Suprapubic skin (tissue), 4 donors: ENCODE data around the gene NDUFA1. TPM values are rescaled to one million over a fixed set of nuclear protein-coding genes. Genes with fewer than 3 reads are reported as not detected.

Source experiments
- DNase-seq, 2 donors: peaks; one replicate each; pipeline ENCODE4 v3.0.0-alpha.2; 2019; ENCODE audit warnings: low spot score in 2 of 2
- H3K27ac ChIP-seq: fragments of 200-600 bp; sonication (generic); one replicate; pipeline ENCODE4 v1.5.1; 2019
- H3K27me3 ChIP-seq: fragments of 200-600 bp; sonication (generic); one replicate; pipeline ENCODE4 v1.5.1; 2019
- H3K36me3 ChIP-seq: fragments of 200-600 bp; sonication (generic); one replicate; pipeline ENCODE4 v1.5.1; 2019
- H3K4me1 ChIP-seq: fragments of 200-600 bp; sonication (generic); one replicate; pipeline ENCODE4 v1.5.1; 2019
- H3K4me3 ChIP-seq: fragments of 200-600 bp; sonication (generic); one replicate; pipeline ENCODE4 v1.5.1; 2019; ENCODE audit warnings: mild to moderate bottlenecking
- H3K9me3 ChIP-seq: fragments of 200-600 bp; sonication (generic); one replicate; pipeline ENCODE4 v1.5.1; 2019
- CTCF ChIP-seq, 2 donors: fragments of 200-600 bp in 1 of 2; fragments of 450-650 bp in 1 of 2; sonication (generic) in 1 of 2; IDR thresholded peaks; one replicate each; pipeline ENCODE4 v1.5.1; 2016 to 2019; ENCODE audit warnings: antibody characterized with exemption in 2 of 2, mild to moderate bottlenecking in 1 of 2, moderate library complexity in 1 of 2
- EP300 ChIP-seq: sonication (generic); formaldehyde crosslinking; IDR thresholded peaks from one replicate; pipeline ENCODE4 v1.6.1; 2017; ENCODE audit warnings: antibody characterized with exemption
- POLR2A ChIP-seq, 2 donors: fragments of 450-650 bp; IDR thresholded peaks; one replicate each; pipeline ENCODE4 v1.6.1; 2017; ENCODE audit warnings: antibody characterized with exemption in 2 of 2, mild to moderate bottlenecking in 2 of 2, moderate library complexity in 2 of 2
- POLR2AphosphoS5 ChIP-seq, 3 donors: sonication (generic); formaldehyde crosslinking; IDR thresholded peaks; one replicate each; pipeline ENCODE4 v1.6.1; 2017; ENCODE audit warnings: antibody characterized with exemption in 3 of 3
- WGBS: methylation state at CpG from one replicate; pipeline ENCODE4 v1.1.5; 2018; 5-methylcytosine and 5-hydroxymethylcytosine counted together
- total RNA-seq, 4 donors: library from RNA; depleted of rRNA; stranded (reverse); fragments of >200 nt; gene quantifications; one replicate each; pipeline ENCODE4 v1.1.0, GENCODE V29; 2016

NDUFA1 gene
- total RNA-seq, 4 donors from 2014 or later = 28.7 to 52.9 (median 48.0) TPM

DNA sequence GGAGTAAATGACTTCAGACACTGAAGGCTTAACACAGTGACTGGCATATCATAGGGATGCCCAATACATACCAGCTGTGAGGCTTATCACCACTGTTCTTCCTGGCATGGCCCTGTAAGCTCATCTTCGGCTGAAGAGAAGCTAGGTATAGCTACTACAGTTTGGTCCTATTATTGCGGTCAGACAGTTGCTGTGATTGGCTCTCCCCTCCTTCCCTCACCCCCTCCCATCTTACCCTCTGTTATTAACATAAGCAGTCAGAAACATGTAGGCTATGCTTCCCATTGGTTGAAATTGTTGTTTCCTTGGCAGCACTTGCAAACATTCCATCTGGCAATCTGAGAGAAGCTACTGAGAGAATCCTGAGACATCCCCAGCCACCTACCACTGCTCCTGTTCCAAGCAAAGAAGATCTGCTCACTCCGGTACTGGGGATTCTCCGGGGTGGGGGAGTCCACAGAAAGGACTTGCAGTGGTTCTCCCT is 24.3 kb downstream of the NDUFA1 start, which contains the start of gene AKAP14:
AKAP14 (plus strand) TSS at position 51 of the 484 bp plus-strand sequence. CDS start 7,331 bp downstream, outside the sequence.
- Histone ChIP-seq H3K36me3 (no peaks in the 10 kb centered on the region), H3K9me3 (no peaks in the 10 kb centered on the region), H3K27me3 (no peaks in the 10 kb centered on the region), H3K27ac (no peak within 1 kb of the TSS), H3K4me1 (no peaks in the 10 kb centered on the region), H3K4me3 (no peak within 1 kb of the TSS)
- WGBS = 74% methylated on average over 4 of the region's 4 CpGs
- no peak for DNase-seq
- TF ChIP-seq POLR2AphosphoS5 (IDR thresholded peaks at IDR 0.05) (no peak), EP300 (no peak), POLR2A (IDR thresholded peaks at IDR 0.05) (no peak), CTCF (IDR thresholded peaks at IDR 0.05) (no peak)

GRCh38 chrX:119899125-119899524 is 27.5 kb downstream of the NDUFA1 start:
- Histone ChIP-seq H3K4me3 (no peak overlapping the region), H3K27me3 (no peaks in the 10 kb centered on the region), H3K27ac (no peak overlapping the region), H3K4me1 (no peaks in the 10 kb centered on the region), H3K9me3 (no peaks in the 10 kb centered on the region), H3K36me3 (no peaks in the 10 kb centered on the region)
- no peak for DNase-seq
- TF ChIP-seq POLR2A (IDR thresholded peaks at IDR 0.05) (no peak), POLR2AphosphoS5 (IDR thresholded peaks at IDR 0.05) (no peak), EP300 (no peak), CTCF (IDR thresholded peaks at IDR 0.05) (no peak)
- WGBS = 18% methylated on average over 2 of the region's 2 CpGs

DNA sequence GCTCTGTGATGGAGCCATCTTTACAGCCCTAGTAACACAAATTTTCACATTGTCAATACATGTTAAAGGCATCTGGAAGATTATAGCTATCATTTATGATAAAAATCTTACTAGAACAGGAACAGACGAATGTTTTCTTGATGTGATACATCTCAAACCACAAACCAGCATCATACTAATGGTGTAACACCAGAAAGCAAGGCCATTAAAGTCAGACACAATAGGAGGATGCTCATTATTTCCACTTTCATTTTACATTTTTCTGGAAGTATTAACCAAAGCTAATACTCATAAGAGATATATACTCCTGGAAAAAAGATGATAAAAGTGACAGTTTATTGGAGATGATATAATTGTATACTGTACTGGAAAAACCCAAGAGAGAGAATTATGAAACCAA is 29.3 kb downstream of the NDUFA1 start:
- no peak overlapping the region for H3K4me3 ChIP-seq
- TF ChIP-seq POLR2AphosphoS5 (IDR thresholded peaks at IDR 0.05) = no peak
- no peak for TF ChIP-seq CTCF (IDR thresholded peaks at IDR 0.05)
- no peak for TF ChIP-seq POLR2A (IDR thresholded peaks at IDR 0.05)
- TF ChIP-seq EP300 = no peak
- no peak for DNase-seq
- H3K27me3 ChIP-seq = no peaks in the 10 kb centered on the region
- H3K27ac ChIP-seq = no peak overlapping the region
- H3K9me3 ChIP-seq = no peaks in the 10 kb centered on the region
- H3K4me1 ChIP-seq = no peaks in the 10 kb centered on the region
- WGBS = 58% methylated on average over 1 of the region's 1 CpG
- no peaks in the 10 kb centered on the region for H3K36me3 ChIP-seq

- Histone ChIP-seq H3K27me3 (no peaks in the 10 kb centered on the region), H3K4me1 (no peaks in the 10 kb centered on the region)
These were observed 44.7 kb downstream of the NDUFA1 start for GRCh38 chrX:119916310-119916709.

GRCh38 chrX:119917877-119918276 is 46.2 kb downstream of the NDUFA1 start:
- Histone ChIP-seq H3K4me1 (no peaks in the 10 kb centered on the region), H3K27ac (no peak overlapping the region), H3K9me3 (no peaks in the 10 kb centered on the region), H3K4me3 (no peak overlapping the region), H3K36me3 (no peaks in the 10 kb centered on the region), H3K27me3 (no peaks in the 10 kb centered on the region)
- WGBS = 91% methylated on average over 2 of the region's 2 CpGs
- no peak for DNase-seq
- TF ChIP-seq POLR2AphosphoS5 (IDR thresholded peaks at IDR 0.05) (no peak), POLR2A (IDR thresholded peaks at IDR 0.05) (no peak), EP300 (no peak), CTCF (IDR thresholded peaks at IDR 0.05) (no peak)

More at GRCh38 chrX:119916310-119916709, 44.7 kb downstream of the NDUFA1 start:
- 79% methylated on average over 5 of the region's 5 CpGs for WGBS
- no peak overlapping the region for H3K4me3 ChIP-seq
- H3K27ac ChIP-seq = no peak overlapping the region
- H3K36me3 ChIP-seq = no peaks in the 10 kb centered on the region
- no peak for DNase-seq
- no peak for TF ChIP-seq POLR2A (IDR thresholded peaks at IDR 0.05)
- H3K9me3 ChIP-seq = no peaks in the 10 kb centered on the region
